HL-60/S4 treated with phorbol 12-myristate 13-acetate at 8.2 ng/mL for 4 days and 3 days (cell line): ENCODE data around the gene HS3ST5.
"Not testable (repeated sequence)": the region's sequence is repeated elsewhere in the genome, so short reads cannot be mapped to it uniquely, and the experiment has no call there.

Experiments used
- in situ Hi-C: fragments of 300-500 bp; cut with MboI; formaldehyde crosslinking; loops from 2 replicates; pipeline ENCODE4 v1.15.0; 2022; ENCODE audit warnings: low sequenced_read_pairs

Gene HS3ST5

DNA sequence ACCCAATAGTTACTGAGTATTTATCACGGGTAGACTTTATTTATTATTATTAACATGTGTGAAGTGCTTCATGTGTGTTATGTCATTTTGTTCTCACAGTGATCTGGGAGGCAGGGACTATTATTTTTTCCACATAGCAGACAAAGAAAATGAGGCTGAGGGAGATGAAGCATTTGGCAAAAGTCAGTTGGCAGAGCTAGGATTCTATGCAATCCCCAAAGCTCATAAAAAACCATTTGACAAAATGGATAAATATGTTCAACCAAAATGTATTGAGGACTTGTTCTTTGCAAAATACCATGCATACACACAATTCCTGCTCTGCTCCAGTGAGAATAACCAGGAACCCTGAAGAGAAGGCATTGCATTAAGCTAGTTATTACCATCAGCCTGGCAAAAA, 184.4 kb downstream of the HS3ST5 start:
- in situ Hi-C loops, result no loop called here

GRCh38 chr6:114157848-114158247, 185.0 kb downstream of the HS3ST5 start:
- in situ Hi-C loops, result no loop called here

DNA sequence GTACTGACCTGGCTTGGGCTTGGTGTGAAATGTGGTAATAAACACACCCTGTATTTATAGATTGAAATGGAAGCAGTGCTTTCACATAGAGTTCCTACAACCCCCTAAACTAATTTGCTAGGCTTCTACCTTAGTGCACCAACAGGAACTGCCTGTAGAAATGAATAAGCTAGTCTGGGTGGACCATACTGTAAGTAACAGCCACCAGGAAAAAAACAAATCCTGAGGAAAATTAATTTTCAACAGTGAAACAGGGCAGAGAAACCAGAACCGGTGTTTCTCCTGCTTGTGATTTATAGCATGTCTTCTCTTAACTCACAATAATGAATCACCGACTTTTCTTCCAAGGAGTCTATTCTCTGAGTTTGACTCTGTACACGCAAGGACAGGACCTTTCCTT, 187.1 kb downstream of the HS3ST5 start:
- in situ Hi-C loops, result no loop called here

DNA sequence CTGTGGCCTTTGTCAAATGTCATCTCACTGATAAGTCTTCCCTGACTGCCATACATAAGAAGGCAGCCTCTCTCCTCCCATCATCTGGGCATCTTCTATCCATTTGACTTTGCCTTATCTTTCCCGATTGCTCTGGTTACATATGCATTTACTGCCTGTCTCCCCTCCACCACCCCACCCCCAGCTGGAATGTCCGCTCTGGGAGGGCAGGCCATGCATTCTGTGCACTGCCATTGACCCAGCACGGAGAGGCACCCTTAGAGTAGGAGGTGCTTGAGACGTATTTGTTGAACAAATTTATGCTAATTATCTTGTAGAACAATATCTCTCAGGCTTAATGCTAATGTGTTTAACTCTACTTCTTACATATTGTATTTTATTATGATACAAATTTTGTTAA, 188.0 kb downstream of the HS3ST5 start:
- in situ Hi-C loops, result no loop called here

- in situ Hi-C loops, result no loop called here
Measured at GRCh38 chr6:114153448-114153847, 189.4 kb downstream of the HS3ST5 start.

DNA sequence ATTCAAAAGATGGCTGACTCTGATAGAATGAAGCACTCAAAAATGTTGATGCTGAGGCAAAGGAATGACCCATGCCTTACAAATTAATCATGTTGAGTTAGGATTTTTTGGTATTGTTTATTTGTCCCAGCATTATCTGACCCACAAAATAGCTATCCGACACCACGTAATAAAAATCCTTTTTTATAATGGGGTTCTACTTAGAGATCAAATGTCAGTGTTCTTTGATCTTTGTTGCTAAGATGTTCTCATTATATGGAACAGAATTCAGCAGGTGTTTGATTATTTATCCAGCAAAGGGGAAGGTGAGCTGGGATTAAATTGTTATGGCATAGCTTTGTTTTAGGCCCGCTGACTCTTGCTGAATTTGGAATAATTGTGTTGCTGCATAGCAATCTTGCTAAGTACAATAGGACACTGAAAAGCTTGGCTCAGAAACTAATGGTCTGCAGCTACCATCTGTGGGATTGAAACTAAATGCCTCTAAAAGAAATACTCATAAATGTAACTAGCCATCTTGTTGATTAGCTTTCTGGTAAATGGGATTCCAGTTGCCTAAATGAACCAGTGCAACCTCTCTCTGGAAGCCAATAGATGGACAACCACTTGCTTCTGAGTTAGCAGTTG, 191.6 kb downstream of the HS3ST5 start:
- in situ Hi-C loops, result no loop called here

DNA sequence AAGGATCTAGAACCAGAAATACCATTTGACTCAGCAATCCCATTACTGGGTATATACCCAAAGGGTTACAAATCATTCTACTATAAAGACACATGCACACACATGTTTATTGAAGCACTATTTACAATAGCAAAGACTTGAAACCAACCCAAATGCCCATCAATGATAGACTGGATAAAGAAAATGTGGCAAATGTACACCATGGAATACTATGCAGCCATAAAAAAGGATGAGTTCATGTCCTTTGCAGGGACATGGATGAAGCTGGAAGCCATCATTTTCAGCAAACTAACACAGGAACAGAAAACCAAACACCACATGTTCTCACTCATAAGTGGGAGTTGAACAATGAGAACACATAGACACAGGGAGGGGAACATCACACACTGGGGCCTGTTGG, 193.6 kb downstream of the HS3ST5 start:
- in situ Hi-C loops, result not testable (repeated sequence)

DNA sequence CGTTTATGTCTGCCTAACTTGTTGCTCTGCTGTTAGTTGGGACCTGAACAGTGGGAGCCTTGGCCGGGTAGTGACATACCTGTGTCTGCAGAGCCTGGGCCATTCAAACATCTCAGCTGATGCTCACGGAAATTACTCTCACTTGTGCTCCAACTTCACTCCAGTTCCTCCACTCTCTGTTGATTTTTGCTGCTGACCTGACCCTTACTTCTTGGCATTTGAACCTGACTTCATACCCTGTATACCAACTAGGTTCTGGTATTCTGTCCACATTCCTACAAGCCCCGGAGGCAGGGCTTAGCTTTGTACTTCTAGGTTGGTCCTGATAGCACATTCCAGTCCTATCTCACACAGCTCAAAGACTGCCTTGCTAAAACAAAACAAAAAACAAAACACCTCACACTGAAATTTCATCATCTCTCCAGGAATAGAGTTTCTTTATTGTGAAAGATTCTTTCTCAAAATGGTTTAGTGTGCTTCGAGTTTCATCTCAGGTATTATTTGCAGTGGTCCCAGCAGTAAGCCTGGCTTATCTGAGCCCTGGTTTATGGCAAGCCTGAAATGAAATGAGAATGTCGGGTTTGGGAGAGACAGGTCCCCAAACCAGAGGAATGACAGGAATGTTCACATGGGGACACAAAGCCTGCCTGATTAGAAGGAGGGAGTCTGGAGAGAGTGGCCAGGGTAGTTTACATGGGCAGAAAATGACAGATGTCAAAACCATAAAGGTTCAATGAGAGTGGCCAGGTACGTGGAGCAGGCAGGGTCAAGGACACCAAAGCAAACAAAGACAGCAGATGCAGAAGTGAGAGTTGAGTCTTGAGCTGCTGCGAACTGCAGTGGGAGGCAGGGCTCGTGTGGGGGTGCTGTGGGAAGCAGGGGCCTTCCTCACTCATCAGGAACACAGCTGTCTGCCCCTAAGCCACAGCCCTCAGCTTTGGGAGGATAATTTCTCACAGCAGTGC, 197.7 kb downstream of the HS3ST5 start:
- in situ Hi-C loops, result no loop called here

DNA sequence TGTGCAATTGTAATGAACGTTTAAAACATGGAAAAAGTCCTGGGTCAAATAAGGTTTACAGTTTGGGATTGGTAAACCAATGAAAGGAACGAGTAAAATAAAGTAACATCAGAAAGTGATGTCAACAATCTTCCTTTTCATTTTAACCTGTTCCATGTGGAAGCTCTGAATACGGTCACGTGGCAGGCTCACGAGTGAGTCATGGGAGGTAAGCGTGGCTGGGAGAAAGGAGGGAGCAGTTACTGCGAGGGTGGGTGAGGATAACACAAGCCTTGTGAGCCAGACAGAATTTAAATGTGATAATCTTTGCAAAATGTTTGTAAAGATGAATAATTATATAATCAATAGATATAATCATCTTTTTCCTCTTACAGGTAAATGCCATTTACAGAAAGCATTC, 200.6 kb downstream of the HS3ST5 start:
- in situ Hi-C loops, result no loop called here

- in situ Hi-C loops, result no loop called here
Measured at GRCh38 chr6:114140416-114140815, 202.4 kb downstream of the HS3ST5 start.

GRCh38 chr6:114138577-114139248, 204.1 kb downstream of the HS3ST5 start:
- in situ Hi-C loops, result no loop called here

GRCh38 chr6:114135363-114135971, 207.4 kb downstream of the HS3ST5 start:
- in situ Hi-C loops, result no loop called here

- in situ Hi-C loops, result no loop called here
Measured at GRCh38 chr6:114133816-114134215, 209.0 kb downstream of the HS3ST5 start.

DNA sequence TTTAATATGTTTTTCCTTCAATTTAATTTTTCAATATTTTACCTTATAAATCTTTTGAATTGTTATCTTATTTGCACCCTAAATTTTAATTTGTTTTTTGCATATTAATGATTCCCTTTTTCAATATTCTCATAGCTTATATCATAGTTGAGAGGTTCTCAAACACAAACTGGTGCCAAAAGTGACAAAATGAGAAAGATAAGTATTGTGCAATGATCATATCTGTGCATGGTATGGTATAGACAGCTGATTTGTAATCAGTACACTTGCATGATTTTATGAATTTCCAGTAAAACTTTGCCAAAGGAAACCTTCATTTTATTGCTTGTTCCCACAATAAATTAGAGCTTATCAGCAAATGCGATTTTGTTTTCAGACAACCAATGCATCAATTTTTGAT, 210.9 kb downstream of the HS3ST5 start:
- in situ Hi-C loops, result no loop called here

DNA sequence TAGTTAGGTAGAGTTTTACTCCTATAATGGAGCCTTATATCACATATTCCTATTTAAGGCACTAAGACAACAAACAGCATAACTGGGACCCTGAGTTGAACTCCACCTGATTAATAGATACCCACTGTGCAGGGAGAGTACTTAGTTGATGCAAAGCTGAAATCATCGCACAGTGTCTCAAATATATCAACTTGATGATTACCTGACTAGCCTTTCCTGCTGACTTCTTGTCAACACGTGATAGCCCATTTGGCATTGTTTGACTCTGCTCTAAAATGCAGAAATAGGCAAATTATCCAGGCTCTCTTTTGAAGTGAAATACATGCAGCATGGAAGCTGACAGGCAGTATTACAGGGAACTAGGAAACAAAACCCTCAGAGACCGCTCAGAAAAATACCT, 217.2 kb downstream of the HS3ST5 start:
- in situ Hi-C loops, result no loop called here

- in situ Hi-C loops, result no loop called here
Measured at GRCh38 chr6:114121913-114122662, 220.7 kb downstream of the HS3ST5 start.

GRCh38 chr6:114119056-114119455, 223.8 kb downstream of the HS3ST5 start:
- in situ Hi-C loops, result no loop called here

DNA sequence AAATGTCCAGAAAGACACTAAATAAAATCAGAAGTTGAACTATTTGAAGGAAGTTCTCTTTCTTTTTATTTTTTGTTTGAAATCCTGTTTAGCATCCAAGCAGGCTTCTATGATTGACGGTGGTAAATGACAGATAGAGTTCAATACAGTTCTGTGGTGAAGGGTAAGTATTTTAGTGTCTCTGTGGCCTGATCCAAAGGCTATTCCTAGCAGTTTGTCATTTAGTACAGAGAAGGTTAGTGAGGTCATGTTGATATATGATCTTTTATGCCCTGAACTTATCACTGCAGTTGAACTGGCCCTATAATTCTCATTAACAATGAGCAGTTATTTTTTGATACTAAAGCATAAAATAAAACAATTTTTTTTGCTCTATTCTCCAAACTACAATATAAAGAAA, 227.2 kb downstream of the HS3ST5 start:
- in situ Hi-C loops, result no loop called here

DNA sequence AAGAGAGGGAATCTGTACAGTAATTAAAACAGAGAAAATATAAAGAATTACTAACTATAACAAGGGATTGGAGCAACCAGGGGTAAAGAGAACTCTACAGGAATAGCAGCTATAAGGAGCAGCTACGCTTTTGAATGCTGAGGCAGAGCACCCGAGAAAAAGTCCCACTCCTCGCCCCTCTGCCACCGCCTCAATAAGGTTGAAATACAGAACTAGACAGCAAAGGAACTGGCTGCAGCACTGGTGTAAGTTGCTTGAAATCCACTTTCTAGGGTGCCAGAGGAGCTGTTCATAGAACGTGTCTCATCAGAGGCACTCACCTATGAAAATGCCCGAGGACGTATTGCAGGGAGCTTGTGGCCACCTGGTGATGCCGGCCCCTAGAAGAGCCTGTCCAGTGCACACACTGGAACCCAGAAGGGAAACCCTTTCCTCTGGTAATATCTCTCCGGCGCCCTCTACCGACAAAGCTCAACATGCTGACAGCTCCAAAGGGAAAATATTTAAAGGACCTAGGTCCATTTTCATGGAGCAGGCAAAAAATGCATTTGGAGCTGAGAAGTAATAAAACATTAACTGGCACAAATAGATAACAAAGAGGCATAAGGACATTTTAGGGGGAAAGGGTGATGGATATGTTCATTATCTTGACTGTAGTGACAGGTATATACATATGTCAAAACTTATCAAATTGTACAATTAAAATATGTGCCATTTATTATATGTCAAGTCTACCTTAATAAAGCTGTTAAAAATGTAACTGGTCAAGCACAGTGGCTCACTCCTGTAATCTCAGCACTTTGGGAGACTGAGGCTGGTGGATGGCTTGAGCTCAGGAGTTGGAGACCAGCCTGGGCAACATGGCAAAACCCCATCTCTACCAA, 234.5 kb downstream of the HS3ST5 start:
- in situ Hi-C loops, result no loop called here

DNA sequence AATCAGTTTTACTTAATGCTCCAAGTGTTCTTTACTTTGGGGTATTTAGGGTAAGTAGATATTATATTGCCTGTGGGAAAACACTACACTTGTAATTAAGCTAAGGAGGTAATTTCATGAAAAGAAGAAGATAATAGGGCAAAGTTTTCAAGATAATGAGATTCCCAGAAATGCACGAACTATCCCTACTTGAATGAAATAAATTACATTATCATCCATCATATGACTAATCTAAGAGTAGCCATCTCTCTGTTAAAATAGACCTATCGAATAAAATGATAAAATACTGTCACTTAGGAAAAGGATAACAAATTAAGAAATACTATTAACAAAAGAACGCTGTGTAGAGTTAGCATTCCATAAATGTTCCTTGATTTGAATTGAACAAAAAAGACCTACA, 236.8 kb downstream of the HS3ST5 start:
- in situ Hi-C loops, result no loop called here
